Gastroesophageal sphincter (tissue), 3 donors: ENCODE results near the gene FAM20A.

Experiments
- EP300 ChIP-seq: sonication (generic); formaldehyde crosslinking; IDR thresholded peaks from one replicate; pipeline ENCODE4 v1.6.1; 2017; ENCODE audit warnings: antibody characterized with exemption, mild to moderate bottlenecking
- POLR2A ChIP-seq, 2 donors: fragments of 450-650 bp; IDR thresholded peaks; one replicate each; pipeline ENCODE4 v1.6.1; 2017; ENCODE audit warnings: antibody characterized with exemption in 2 of 2, mild to moderate bottlenecking in 2 of 2, moderate library complexity in 1 of 2
- POLR2AphosphoS5 ChIP-seq: sonication (generic); formaldehyde crosslinking; IDR thresholded peaks from one replicate; pipeline ENCODE4 v1.6.1; 2017; ENCODE audit warnings: antibody characterized with exemption
- TF ChIP-seq, protein P1 (sequence below), 4 experiments: fragments of 200-600 bp in 2 of 4; fragments of 450-650 bp in 2 of 4; sonication (generic) in 1 of 4; IDR thresholded peaks; one replicate each; pipeline ENCODE4 v1.5.1; 2017 to 2019; ENCODE audit warnings: antibody characterized with exemption in 4 of 4, mild to moderate bottlenecking in 2 of 4, moderate library complexity in 2 of 4

DNA sequence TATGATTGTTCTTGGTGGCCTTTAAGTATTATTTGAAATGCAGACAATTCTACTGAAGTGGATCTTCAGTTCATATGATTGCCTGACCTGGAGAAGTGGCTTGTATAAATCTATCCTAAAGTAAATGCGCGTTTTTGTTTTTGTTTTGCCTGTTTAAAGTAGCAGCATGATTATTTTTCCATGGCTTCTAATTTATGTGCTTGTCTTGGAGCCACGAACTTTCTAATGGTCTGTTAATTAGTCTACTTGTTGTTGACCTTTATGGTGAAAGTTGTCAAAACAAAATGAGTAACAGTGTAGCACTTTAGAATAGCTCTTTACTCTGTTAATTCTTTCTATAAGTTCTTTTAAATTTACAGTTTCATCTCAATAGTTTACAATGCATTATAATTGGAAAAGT, 87.2 kb downstream of the FAM20A start:
- no peak for TF ChIP-seq POLR2A (IDR thresholded peaks at IDR 0.05)
- TF ChIP-seq, protein P1, sequence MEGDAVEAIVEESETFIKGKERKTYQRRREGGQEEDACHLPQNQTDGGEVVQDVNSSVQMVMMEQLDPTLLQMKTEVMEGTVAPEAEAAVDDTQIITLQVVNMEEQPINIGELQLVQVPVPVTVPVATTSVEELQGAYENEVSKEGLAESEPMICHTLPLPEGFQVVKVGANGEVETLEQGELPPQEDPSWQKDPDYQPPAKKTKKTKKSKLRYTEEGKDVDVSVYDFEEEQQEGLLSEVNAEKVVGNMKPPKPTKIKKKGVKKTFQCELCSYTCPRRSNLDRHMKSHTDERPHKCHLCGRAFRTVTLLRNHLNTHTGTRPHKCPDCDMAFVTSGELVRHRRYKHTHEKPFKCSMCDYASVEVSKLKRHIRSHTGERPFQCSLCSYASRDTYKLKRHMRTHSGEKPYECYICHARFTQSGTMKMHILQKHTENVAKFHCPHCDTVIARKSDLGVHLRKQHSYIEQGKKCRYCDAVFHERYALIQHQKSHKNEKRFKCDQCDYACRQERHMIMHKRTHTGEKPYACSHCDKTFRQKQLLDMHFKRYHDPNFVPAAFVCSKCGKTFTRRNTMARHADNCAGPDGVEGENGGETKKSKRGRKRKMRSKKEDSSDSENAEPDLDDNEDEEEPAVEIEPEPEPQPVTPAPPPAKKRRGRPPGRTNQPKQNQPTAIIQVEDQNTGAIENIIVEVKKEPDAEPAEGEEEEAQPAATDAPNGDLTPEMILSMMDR (IDR thresholded peaks at IDR 0.05), result no peak
- no peak for TF ChIP-seq EP300
- TF ChIP-seq POLR2AphosphoS5, result no peak
